A673 (cell line): Measurements from ENCODE around the gene DISP3.

ENCODE experiments used
- CTCF ChIP-seq: fragments of 300-800, 200-600 bp; sonication (generic); conservative IDR thresholded peaks from 2 replicates; pipeline ENCODE4 v1.5.1; 2017; ENCODE audit warnings: low read depth, mild to moderate bottlenecking, antibody characterized with exemption, low read length, moderate library complexity, mixed read lengths
- EZH2 ChIP-seq: fragments of 200-600 bp; sonication (generic); IDR thresholded peaks from 2 replicates; pipeline ENCODE4 v1.6.1; 2017; ENCODE audit warnings: borderline replicate concordance, low read depth, mild to moderate bottlenecking, mixed read lengths, antibody characterized with exemption, low read length; ENCODE audit not compliant: poor library complexity, severe bottlenecking

- TF ChIP-seq CTCF (no peak), EZH2 (no peak)
Measured at GRCh38 chr1:11540773-11541160, 61.8 kb downstream of the DISP3 start.
